ENCODE measurements around the gene KCNH2. TPM values are rescaled to one million over a fixed set of nuclear protein-coding genes. Genes with fewer than 3 reads are reported as not detected.

The KCNH2 gene
- total RNA-seq, 4 donors from 2014 or later: 0.22 TPM; not detected in 3

DNA sequence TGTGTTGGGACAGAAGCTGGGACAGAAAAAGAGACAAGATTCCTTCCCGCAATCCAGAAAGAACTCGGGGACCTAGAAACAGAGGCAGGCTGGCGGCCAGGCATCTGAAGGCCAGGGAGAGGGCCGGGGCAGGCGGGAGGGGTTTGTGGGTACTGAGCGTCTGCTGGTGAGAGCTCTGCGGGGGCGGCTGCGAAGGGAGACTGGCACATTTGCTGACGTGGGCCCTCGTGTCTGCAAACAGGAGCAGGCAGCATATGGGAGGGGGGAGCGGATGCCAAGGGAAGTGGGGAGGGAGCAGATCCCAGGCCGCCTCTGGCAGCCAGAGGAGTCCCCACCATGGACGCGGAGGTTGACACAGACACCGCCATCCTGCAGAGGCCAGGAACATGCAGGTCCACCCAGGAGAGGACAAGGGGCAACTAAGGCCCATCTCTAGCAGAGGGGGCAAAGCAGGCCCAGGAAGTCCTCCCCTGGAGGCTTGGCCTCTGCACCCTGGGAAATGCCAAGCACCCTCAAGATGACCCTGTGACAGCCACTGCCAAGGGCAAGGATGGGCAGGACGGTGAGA lies 32.2 kb downstream of the KCNH2 start:
- TF ChIP-seq, protein P1, sequence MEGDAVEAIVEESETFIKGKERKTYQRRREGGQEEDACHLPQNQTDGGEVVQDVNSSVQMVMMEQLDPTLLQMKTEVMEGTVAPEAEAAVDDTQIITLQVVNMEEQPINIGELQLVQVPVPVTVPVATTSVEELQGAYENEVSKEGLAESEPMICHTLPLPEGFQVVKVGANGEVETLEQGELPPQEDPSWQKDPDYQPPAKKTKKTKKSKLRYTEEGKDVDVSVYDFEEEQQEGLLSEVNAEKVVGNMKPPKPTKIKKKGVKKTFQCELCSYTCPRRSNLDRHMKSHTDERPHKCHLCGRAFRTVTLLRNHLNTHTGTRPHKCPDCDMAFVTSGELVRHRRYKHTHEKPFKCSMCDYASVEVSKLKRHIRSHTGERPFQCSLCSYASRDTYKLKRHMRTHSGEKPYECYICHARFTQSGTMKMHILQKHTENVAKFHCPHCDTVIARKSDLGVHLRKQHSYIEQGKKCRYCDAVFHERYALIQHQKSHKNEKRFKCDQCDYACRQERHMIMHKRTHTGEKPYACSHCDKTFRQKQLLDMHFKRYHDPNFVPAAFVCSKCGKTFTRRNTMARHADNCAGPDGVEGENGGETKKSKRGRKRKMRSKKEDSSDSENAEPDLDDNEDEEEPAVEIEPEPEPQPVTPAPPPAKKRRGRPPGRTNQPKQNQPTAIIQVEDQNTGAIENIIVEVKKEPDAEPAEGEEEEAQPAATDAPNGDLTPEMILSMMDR (IDR thresholded peaks at IDR 0.05; ENCODE audit: low read depth): no peak

DNA sequence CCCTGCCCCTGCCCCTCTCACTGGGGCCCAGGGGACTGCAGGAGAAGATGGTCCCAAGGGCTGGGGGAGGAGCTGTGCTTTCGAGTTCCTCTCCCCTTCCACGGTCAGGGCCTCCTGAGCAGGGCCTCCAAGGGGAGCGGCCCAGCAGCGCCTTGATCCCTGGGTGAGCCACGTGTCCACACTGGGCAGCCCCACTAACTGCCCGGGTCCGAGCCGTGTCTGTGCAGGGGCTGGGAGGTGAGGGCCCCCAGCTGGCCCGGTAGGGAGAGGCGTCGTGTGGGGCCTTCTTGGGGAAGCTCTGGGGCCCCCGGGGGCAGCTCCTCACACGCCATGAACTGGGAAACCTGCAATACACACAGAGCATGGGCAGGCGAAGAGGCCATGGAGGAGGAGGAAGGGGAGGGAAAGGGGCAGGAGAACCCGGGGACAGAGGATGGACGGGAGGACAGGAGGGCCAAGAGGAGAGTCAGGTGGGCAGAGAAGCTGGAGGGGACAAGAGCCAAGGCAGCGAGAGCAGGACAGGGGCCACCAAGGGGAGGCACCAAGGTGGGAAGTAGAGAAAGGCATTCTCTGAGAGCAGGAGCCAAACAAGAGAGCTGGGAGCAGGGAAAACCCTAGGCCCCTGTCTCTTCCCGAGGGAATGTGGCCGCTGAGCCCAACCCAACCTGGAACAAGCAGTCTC lies 32.8 kb downstream of the KCNH2 start:
- TF ChIP-seq, protein P1 (IDR thresholded peaks at IDR 0.05; ENCODE audit: low read depth): no peak

DNA sequence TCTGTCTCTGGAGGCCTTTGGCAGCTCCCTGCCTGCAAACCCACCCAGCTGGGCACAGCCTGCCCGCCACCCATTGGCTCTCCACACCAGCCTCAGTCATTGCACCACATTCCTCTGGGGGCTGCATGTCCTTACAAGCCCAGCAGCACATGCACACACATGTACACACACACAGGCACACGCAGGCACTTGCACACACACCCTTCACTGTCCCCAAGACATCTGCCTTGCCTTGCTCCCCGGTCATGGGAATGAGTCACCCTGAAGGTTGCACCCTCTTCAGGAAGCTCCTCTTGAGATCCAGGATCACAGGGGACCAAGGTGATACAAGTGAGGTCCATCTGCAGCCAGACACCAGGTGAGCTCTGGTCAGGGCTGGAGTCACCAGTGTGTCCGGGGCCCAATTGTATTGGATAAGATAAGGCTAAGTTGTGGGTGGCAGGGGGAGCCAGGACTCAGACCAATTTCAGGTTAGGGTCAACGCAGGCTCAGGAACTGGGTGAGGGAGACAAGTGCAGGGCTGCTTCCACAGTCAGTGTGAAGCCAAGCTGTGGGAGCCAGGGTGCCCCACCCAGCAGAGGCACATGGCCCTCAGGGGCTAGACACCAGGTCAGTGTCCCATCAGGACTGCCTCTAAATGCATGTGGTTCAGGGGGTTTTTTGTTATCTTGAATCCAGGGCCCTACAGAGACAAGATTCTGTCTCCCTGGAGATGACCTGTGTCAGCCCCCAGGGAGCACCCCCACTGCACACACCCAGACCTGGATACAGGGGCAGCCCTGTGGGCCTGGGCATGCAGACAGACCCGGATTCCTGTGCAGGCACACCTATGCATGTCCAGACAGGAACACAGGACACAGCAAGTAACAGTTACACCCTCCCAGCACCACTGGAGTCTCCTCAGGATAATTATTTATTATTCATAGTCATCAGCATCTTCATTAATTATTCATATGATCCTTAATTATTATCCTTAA lies 33.8 kb downstream of the KCNH2 start:
- TF ChIP-seq, protein P1 (IDR thresholded peaks at IDR 0.05; ENCODE audit: low read depth): no peak

DNA sequence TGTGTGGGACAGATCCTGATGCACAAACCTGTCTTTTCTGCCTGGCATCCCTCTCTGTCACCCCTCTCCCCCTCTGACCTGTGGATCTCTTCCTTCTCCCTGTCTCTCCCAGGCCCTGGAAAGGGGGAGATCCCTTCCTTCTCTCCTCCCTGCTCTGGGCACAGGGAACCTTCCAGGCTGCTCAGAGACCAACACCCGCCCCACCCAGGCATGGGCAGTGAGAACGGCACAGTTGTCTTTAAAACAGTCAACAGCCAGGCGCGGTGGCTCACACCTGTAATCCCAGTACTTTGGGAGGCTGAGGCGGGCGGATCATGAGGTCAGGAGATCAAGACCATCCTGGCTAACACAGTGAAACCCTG lies 34.7 kb downstream of the KCNH2 start:
- TF ChIP-seq, protein P1 (IDR thresholded peaks at IDR 0.05; ENCODE audit: low read depth): no peak

DNA sequence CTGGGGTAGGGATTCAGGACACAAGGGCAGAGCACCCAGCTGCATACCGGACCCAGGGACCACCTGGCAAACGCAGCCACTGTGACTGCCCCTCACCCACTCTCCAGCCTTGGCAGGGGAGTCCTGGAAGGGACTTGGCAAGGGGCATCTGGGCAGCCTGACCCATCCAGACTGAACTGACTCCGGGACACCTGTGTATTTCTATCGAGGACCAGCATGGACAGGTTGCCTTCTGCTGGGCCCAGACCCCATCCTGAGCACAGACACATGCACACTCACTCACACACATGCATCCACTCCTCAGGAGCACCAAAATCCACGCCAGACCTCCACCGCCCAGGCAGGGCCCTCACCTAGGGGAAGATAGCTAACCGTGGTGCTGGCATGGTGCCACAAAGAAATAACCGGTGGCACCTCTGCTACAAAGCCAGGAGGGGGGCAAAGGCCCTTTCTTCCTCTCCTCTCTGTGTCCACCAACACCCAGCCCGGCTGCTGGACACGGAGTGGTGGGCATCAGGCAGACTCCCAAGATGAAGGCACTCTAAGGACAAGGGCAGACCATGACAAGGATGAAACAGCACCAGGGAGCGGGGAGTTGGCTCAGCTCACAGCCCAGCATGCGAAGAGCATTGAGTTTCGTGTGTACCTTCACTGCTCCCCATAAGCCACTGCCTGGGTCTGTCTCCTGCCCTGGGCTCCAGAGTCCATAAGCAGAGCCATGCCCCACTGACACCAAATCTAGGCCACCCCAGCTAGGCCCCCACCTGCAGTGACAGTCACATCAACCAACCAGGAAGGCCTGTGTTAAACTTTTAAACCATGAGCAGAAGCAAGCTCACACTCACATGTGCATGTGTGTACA lies 35.3 kb downstream of the KCNH2 start:
- TF ChIP-seq, protein P1 (IDR thresholded peaks at IDR 0.05; ENCODE audit: low read depth): no peak

DNA sequence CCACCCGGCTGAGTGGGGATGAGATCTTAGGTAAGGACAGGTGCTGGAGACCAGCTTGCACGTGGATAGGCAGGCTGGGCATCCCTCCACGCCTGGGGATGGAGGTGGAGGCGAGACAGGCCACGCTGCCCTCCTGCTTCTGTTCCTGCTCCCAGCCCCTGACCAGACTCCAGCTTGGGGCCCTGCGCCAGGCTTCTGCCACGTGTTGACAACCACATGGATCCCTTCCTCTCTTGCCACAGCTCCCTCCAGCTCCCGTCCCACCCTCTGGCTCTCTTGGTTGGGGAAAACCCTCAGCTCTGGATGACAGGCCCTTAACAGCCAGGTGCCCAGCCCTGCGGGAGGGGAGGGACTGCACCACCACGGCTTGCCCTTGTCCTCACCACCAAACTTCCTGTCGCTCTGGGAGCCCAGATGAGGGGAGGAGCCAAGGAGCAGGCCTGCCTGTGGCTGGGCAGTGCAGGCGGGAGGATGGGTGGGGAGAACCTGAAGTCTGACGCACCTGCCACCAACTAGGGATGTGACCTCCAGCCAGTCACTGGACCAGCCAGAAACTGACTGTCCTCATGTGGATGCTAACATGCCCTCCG lies 36.0 kb downstream of the KCNH2 start:
- TF ChIP-seq, protein P1 (IDR thresholded peaks at IDR 0.05; ENCODE audit: low read depth): no peak

Measured in subcutaneous adipose tissue (tissue), 4 donors.